DOHH2 (cell line): ENCODE results near the gene TRABD2A.

Experiments used
- H3F3A ChIP-seq: fragments of 200-600 bp; sonication (generic), shearing (Covaris generic); 2 replicates; pipeline ENCODE4 v1.6.0; 2016; ENCODE audit warnings: antibody characterized with exemption, mild to moderate bottlenecking; ENCODE audit not compliant: control insufficient read depth, insufficient read depth
- H3K27ac ChIP-seq: fragments of 200-600 bp; sonication (generic); 2 replicates; pipeline ENCODE4 v1.5.1; 2014; ENCODE audit warnings: low read depth, mild to moderate bottlenecking, low read length, moderate library complexity
- H3K27me3 ChIP-seq: fragments of 200-600 bp; sonication (generic); 2 replicates; pipeline ENCODE4 v1.6.1; 2014; ENCODE audit warnings: mild to moderate bottlenecking, low read length, mixed read lengths; ENCODE audit not compliant: control insufficient read depth
- H3K36me3 ChIP-seq: fragments of 200-600 bp; sonication (generic); 2 replicates; pipeline ENCODE4 v1.6.1; 2014; ENCODE audit warnings: mild to moderate bottlenecking, low read length, moderate library complexity, mixed read lengths; ENCODE audit not compliant: control insufficient read depth
- H3K4me1 ChIP-seq: fragments of 200-600 bp; sonication (generic); 2 replicates; pipeline ENCODE4 v1.6.1; 2014; ENCODE audit warnings: mild to moderate bottlenecking, low read length, mixed read lengths; ENCODE audit not compliant: control insufficient read depth
- H3K4me2 ChIP-seq: fragments of 200-600 bp; sonication (generic); 2 replicates; pipeline ENCODE4 v1.6.0; 2014; ENCODE audit warnings: mild to moderate bottlenecking, low read length, moderate library complexity
- H3K4me3 ChIP-seq: fragments of 200-600 bp; sonication (generic); 2 replicates; pipeline ENCODE4 v1.5.1; 2014; ENCODE audit warnings: mild to moderate bottlenecking, low read length, mixed read lengths
- H3K79me2 ChIP-seq: fragments of 200-600 bp; sonication (generic); 2 replicates; pipeline ENCODE4 v1.6.1; 2014; ENCODE audit warnings: mild to moderate bottlenecking, low read length, mixed read lengths; ENCODE audit not compliant: control insufficient read depth
- H3K9me2 ChIP-seq: fragments of 200-600 bp; sonication (generic); replicated peaks from 2 replicates; pipeline ENCODE4 v1.6.1; 2014; ENCODE audit warnings: mild to moderate bottlenecking, low read length, mixed read lengths; ENCODE audit not compliant: control insufficient read depth
- H3K9me3 ChIP-seq: fragments of 200-600 bp; sonication (generic); 2 replicates; pipeline ENCODE4 v1.6.1; 2014; ENCODE audit warnings: antibody characterized with exemption, low read length, mixed read lengths; ENCODE audit not compliant: control insufficient read depth, insufficient read depth
- H4K20me1 ChIP-seq: fragments of 200-600 bp; sonication (generic); 2 replicates; pipeline ENCODE4 v1.6.0; 2014; ENCODE audit warnings: low read depth, mild to moderate bottlenecking, antibody characterized with exemption, low read length, moderate library complexity; ENCODE audit not compliant: control insufficient read depth, insufficient read depth
- CTCF ChIP-seq: fragments of 200-600 bp; sonication (generic); IDR thresholded peaks from one replicate; pipeline ENCODE4 v1.5.1; 2014; ENCODE audit warnings: antibody characterized with exemption, mild to moderate bottlenecking, low read depth, low read length; ENCODE audit not compliant: poor library complexity, severe bottlenecking
- EZH2phosphoT487 ChIP-seq: fragments of 200-600 bp; sonication (generic); IDR thresholded peaks from 2 replicates; pipeline ENCODE4 v1.6.1; 2017; ENCODE audit warnings: borderline replicate concordance, mild to moderate bottlenecking, antibody characterized with exemption, low read length, moderate library complexity, mixed read lengths

TRABD2A gene

GRCh38 chr2:84849271-84849952 lies 31.5 kb downstream of the TRABD2A start:
- H3K36me3 ChIP-seq: no peaks in the 10 kb centered on the region
- no peaks in the 10 kb centered on the region for H4K20me1 ChIP-seq
- no peaks in the 10 kb centered on the region for H3K27me3 ChIP-seq
- no peaks in the 10 kb centered on the region for H3K9me2 ChIP-seq
- no peaks in the 10 kb centered on the region for H3K9me3 ChIP-seq
- H3K4me2 ChIP-seq: no peak overlapping the region
- TF ChIP-seq EZH2phosphoT487: no peak
- no peak for TF ChIP-seq CTCF
- H3K79me2 ChIP-seq: no peaks in the 10 kb centered on the region
- H3K4me3 ChIP-seq: no peak overlapping the region
- H3K27ac ChIP-seq: no peak overlapping the region
- H3F3A ChIP-seq: no peaks in the 10 kb centered on the region
- peaks cover 13% of the 10 kb centered on the region for H3K4me1 ChIP-seq

- Histone ChIP-seq H4K20me1 (no peaks in the 10 kb centered on the region), H3K4me3 (no peak overlapping the region), H3K4me2 (no peak overlapping the region), H3K79me2 (no peaks in the 10 kb centered on the region), H3K36me3 (no peaks in the 10 kb centered on the region), H3K9me2 (no peaks in the 10 kb centered on the region), H3K4me1 (peaks cover 13% of the 10 kb centered on the region), H3F3A (no peaks in the 10 kb centered on the region), H3K9me3 (no peaks in the 10 kb centered on the region), H3K27me3 (no peaks in the 10 kb centered on the region), H3K27ac (no peak overlapping the region)
- TF ChIP-seq CTCF: no peak
- TF ChIP-seq EZH2phosphoT487: no peak
Observed at GRCh38 chr2:84847326-84848050, 33.4 kb downstream of the TRABD2A start.

GRCh38 chr2:84846741-84847142 lies 34.1 kb downstream of the TRABD2A start:
- Histone ChIP-seq H3K27ac (no peak overlapping the region), H3K4me1 (peaks cover 13% of the 10 kb centered on the region), H3K4me2 (no peak overlapping the region), H3K79me2 (no peaks in the 10 kb centered on the region), H3K4me3 (no peak overlapping the region), H4K20me1 (no peaks in the 10 kb centered on the region), H3K9me3 (no peaks in the 10 kb centered on the region), H3F3A (no peaks in the 10 kb centered on the region), H3K27me3 (no peaks in the 10 kb centered on the region), H3K36me3 (no peaks in the 10 kb centered on the region), H3K9me2 (no peaks in the 10 kb centered on the region)
- no peak for TF ChIP-seq CTCF
- TF ChIP-seq EZH2phosphoT487: no peak
